ENCODE results near the gene C19orf85.
"Not testable (repeated sequence)": the region's sequence is repeated elsewhere in the genome, so short reads cannot be mapped to it uniquely, and the experiment has no call there.

C19orf85 gene

DNA sequence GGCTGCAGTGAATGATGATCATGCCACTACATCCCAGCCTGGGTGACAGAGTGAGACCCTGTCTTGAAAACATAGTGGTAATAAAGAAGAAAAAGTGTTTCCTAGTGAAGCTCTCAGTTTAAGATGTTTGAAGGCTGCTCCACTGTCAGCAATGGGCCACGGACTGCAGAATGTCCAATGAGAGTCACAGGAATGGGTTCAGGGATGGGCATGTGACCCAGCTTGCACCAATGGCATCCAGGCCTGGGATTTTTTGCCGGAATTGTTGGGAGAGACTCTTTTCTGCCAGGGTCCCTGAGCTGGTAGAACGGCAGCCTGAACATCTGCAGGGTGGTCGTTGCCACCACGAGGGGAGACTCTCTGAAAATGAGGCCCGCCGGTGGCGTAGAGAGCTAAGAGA, 27.7 kb downstream of the C19orf85 start:
- no peak for DNase-seq

DNA sequence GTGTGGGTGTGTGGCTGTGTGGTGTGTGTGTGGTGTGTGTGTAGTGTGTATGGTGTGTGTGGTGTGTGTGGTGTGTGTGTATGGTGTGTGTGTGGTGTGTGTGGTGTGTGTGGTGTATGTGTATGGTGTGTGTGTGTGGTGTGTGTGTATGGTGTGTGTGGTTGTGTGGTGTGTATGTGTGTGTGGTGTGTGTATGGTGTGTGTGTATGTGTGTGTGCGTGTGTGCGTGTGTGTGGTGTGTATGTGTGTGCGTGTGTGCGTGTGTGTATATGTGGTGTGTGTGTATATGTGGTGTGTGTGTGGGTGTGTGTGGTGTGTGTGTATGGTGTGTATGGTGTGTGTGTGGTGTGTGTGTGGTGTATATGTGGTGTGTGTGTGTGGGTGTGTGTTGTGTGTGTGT, 29.5 kb downstream of the C19orf85 start:
- DNase-seq, result no peak

DNA sequence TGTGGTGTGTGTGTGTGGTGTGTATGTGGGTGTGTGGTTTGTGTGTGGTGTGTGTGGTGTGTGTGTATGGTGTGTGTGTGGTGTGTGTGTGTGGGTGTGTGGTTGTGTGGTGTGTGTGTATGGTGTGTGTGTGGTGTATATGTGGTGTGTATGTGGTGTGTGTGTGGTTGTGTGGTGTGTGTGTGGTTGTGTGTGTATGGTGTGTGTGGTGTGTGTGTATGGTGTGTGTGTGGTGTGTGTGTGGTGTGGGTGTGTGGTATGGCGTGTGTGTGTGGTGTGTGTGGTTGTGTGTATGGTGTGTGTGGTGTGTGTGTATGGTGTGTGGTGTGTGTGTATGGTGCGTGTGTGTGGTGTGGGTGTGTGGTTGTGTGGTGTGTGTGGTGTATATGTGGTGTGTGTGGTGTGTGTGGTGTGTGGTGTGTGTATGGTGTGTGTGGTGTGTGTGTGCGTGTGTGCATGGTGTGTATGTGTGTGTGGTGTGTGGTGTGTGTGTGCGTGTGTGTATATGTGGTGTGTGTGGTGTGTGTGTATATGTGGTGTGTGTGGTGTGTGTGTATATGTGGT, 30.1 kb downstream of the C19orf85 start:
- no peak for DNase-seq

DNA sequence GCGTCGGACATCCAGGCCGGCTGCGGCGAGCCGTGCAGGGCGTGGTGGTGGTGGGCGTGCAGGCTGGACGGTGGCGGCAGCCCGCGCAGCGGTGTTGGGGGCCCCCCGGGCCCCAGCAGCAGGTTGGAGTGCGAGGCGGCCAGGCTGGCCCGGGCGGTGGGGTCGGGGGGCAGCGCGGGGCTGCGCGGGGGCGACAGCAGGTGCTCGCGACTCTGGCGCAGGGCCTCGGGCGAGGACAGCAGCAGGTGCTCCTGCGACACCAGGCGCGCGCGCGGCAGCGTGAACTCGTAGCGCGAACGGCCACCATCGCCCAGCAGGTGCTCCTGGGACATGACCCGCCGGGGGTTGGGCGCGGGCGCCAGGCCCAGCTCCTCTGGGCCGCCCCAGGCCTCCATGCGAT, 31.3 kb downstream of the C19orf85 start:
- no peak for DNase-seq

DNA sequence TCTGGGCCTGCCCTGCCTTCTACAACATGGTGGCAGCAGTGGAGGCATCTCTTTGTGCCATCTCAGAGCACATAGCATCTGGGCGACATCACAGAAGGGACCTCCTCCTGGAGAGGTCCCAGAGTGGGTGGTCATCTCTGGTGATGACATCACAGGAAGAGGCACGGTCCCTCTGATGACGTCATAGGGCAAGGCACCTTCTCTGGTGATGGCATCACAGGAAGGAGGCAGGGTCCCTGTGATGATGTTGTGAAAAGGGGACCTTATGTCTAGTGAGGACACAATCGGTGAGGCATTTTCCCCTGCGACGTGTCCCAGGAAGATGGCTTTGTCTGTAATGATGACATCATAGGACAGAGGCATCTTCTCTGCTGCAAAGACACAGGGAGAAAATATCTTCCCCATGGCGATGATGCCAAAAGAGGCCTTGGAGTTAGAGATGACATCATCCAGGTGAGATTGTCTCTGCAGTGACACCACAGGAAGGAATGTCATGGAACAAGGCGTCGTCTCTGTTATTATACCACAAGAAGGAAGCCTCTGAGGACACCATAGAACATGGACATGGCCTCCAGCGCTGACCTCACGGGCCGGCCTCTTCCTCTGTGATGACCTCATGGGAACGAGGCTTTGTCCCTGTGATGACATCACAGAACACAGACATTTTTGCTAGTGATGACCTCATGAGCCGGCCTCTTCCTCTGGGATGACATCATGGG, 32.2 kb downstream of the C19orf85 start:
- no peak for DNase-seq

DNA sequence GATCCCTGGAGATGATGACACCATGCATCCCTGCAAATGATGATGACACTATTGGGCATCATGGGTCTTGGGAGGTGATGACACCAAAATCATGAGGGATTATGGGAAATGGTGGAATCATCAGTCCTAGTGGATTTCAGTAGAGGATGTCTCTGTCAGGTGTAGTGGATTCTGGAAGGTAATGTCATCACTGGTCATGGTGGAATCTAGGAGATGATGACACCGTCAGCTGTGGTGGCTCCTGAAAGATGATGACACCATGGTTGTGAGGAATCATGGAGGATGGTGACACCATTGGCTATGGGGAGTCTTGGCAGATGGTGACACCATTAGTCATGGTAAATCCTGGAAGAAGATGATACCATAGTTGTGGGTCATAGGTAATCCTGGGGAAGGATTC, 33.4 kb downstream of the C19orf85 start:
- no peak for DNase-seq

DNA sequence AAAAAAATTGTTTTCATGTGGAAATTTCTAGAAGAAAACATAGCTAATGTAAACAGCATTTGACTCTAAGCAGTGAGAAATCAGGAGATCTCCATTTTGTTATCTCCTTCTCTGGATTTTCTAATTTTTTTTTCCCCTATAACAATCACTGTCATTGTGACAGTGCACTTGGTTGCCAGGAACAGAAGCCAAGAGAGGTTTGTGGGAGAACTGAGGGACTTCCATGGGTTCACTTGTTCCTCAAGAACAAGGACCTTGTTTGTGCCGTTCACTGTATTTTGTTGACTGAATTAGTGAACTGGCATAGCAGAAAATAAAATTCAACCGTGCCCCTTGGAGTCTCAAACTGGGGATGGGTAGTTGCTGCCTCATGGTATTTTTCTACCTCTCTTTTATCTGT, 38.5 kb downstream of the C19orf85 start:
- DNase-seq, result no peak

DNA sequence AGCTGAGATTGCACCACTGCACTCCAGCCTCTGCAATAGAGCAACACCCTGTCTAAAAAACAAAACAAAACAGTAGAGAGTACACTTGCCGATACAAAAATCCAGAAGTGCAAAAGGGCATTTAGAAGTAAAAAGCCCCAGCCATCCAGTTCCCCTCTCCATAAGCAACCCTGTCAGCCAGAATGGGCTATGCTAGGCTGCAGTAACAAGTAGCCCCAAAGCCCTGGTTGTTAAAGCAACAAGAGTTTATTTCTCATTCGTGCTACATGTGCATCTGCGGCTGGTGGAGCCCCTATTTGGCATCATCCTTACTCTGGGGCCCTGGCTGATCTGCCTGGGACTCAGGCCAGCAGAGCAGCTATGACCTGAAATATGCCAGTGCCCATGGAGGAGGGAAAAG, 40.0 kb downstream of the C19orf85 start:
- no peak for DNase-seq

DNA sequence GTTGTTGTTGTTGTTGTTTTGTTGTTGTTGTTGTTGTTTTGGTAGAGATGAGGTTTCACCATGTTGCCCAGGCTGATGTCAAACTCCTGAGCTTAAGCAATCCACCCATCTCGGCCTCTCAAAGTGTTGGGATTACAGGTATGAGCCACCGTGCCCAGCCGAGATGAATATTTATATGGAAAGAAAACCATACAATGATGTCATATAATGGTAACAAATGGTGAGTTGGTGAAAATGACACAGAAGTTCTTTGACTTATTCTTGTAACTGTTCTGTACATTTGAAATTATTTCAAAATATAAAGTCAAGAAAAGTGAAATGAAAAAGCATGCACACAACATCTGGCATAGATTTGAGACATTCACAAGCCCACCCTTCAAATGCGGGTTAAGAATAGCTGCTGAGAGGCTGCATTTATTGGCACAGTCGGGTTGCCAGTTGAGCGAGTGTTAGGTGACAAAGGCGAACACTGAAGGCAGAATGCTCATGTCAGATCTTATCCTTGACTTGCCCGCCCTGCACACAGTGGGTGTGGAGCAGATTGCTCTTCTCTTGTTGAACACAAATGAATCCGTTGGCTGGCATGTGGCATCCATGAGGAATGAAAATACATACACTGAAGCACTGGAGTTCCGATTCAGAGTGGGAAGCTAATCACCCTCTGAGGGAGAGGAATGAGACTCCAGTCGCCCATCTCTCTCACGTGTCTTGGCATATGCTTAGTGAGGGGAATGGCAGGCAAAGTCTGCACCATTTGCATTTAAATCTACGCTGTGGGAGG, 41.1 kb downstream of the C19orf85 start:
- no peak for DNase-seq

DNA sequence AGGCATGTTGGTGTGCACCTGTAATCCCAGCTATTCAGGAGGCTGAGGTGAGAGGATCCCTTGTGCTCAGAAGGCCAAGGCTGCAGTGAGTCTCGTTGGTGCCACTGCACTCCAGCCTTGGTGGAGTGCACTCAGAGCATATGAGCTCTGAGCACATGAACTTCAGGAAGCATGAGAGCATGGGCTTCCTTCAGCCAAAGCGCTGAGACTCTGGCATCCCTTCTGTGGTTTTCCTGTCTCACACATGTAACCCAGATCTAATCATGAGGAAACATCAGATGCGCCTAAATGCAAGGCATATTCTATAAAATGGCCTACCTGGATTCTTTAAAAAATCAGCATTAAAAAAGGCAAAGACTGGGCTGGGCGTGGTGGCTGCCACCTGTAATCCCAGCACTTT, 43.3 kb downstream of the C19orf85 start:
- not testable (repeated sequence) for DNase-seq

DNA sequence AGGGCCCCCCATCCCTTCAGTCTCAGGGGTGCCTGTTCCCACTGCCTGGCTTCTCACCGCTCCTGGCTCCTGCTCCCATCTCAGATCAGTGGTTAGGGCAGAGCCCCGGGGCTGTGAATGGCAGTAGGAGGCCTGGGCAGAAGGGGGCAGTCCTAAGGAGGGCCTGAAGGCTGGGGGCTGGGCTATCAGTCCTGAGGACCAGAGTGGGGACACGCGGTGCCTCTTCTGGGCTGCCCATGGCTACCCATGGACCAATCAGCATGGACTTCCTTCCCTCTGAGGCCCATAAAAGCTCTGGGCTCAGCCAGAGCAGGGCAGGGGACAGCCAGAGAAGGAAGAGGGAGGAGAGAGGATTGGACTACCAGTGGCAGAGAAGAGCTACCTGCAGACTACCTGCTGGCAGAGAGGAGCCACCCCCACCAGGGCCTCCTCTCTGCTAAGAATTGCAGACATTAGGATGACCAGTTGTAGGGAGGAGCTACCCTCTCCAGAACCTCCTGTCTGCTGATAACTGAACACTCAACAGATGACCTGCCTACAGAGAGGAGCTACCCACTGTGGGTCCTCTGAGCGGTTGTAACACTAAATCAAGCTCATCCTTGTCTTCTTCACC, 44.8 kb downstream of the C19orf85 start:
- no peak for DNase-seq

DNA sequence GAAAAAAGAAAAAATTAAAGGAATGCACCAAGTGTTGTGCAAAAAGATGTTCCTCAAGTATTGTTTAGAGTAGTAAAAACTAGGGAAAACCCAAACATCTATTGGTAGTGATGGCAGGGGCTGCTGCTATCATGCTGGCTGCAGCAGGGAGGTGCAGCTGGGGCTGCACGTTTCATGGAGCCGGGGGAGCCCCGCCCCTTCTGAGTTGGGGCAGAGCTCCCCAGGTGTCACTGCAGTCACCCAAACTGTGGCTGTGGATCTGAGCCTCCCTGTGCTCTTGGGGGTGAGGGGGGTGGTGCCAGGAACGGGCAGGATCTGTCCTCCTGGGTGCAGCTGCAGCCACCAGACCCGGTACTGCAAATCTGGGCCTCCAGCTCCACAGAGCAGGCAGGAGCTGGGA, 45.4 kb downstream of the C19orf85 start:
- no peak for DNase-seq

DNA sequence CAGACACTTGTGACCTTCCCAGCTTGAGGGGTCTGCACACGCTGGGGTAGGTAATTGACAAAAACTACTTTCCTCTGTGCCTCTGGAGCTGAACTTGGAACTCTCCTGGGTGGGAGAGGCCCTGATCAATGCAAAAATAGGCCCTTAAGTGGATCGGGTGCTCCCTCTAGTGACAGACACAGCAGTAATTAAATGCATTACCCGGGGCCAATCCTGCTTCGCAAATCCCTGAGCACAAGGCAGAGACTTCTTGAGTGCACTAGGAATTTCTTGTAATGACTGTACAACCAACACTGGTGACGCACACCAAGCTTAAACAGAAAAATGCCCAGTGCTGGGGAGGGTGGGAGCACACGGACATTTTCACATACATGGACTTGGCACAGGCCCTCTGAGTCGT, 46.4 kb downstream of the C19orf85 start:
- DNase-seq, result peak; percentile 3
